Measurements from ENCODE around the gene GGT1. TPM values are rescaled to one million over a fixed set of nuclear protein-coding genes. Genes with fewer than 3 reads are reported as not detected.

GGT1 gene
- total RNA-seq, 1 donor from 2014 or later: 151 TPM

DNA sequence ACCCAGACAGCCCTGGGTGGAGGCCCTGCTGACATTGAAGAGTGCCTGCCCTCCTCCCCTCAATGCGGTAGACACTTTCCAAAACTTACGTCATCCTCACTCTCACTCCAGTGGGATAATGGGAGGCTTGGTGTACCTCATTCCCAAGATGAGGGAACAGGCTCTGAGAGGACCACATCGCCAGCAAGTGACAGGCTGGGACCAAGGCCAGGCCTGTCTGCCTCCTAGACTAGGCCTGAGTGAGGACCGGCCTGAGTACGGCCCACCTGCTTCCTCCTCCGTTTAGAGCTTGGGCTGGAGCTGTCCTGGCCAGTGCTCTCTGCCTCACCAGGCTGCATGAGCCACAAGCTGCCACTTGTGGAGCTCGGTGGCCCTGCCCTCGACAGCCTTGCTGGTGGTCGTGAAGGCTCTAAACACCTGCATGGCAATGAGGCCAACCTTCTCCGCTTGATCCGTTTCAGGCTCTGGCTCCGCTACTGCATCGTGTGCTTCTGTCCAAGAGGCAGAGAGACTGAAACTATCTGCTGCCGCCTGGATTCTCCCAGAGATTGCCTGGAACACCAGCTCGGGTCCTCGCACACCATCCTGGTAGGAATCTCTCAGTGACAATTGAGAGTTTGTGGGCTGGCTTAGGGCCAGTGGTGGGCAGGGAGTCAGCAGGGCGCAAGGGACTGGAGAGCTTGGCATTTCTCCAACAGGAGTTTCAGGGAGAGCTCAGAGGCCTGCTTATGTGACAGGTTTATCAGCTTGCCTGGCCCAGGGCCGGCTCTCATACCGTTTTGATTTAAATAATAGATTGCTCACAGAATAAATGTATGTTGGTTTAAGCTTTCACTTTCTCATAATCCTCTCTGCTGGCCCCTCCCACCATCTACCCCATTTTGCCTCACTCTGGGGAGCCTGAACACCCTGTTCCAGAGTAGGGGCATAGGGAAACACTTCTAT is 19.5 kb upstream of the GGT1 start:
- intact Hi-C loops (cut with micrococcal nuclease): loop anchor here (10.0 kb wide), 1 partner anchor 59 kb away; no protein-coding TSS in a partner anchor

DNA sequence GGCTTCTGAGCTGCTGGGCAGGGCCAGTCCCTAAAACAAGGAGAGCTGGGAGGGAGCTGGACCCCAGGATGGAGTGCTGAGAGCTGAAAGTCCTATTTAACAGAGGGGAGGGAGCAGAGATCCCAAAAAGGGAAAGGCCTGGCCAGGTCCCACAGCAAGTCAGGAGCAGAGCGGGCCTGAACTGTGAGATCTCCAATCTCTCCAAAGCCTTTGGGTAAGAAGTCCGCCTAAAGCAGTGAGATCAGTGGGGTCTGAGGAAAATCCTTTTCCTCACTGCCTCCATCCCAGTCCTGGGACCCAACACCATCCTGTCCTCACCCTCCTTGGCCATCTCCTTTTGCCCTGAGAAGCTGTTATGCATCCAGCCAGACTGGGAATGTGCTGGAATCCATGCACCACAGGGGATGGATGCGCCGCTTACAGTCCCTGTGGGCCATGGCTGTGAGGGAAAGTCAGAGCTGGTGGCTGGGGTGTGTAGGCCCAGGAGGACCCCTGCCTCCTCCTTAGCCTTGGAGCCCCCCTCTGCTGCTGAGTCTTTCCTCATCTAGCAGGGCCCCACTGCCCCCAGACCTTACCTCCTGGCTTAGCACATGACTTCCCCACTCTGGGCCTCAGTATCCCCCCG is 18.7 kb upstream of the GGT1 start:
- intact Hi-C loops (cut with micrococcal nuclease): loop anchor here (10.0 kb wide), 1 partner anchor 59 kb away; no protein-coding TSS in a partner anchor

GRCh38 chr22:24584871-24585411 is 18.1 kb upstream of the GGT1 start:
- intact Hi-C loops (cut with micrococcal nuclease): loop anchor here (10.0 kb wide), 1 partner anchor 60 kb away; no protein-coding TSS in a partner anchor

DNA sequence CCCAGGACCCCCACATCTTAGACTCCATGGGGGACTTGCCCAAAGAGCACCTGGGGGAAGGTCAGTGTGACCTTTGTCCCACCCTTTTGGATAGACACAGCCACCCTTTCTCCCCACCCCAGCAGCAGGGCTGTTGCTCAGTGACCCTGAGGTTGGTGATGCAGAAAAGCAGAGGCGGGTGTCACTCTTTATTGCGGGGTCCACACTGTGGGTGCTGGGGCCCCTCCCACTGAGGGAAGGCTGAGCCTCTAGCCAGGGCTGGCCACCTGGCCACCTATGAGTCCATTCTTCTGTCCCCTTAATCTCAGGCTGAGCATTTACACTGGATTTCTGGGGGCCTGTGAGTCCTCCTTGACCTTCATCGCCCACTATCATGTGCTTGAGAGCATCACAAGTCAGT is 17.5 kb upstream of the GGT1 start:
- intact Hi-C loops (cut with micrococcal nuclease): loop anchor here (10.0 kb wide), 1 partner anchor 61 kb away; no protein-coding TSS in a partner anchor

- intact Hi-C loops (cut with micrococcal nuclease): loop anchor here (10.0 kb wide), 1 partner anchor 61 kb away; no protein-coding TSS in a partner anchor
Measured at GRCh38 chr22:24585927-24586546, 17.0 kb upstream of the GGT1 start.

GRCh38 chr22:24587251-24587650 is 15.7 kb upstream of the GGT1 start:
- intact Hi-C loops (cut with micrococcal nuclease): loop anchor here (10.0 kb wide), 1 partner anchor 62 kb away; no protein-coding TSS in a partner anchor

GRCh38 chr22:24587948-24588347 is 15.0 kb upstream of the GGT1 start:
- intact Hi-C loops (cut with micrococcal nuclease): loop anchor here (10.0 kb wide), 1 partner anchor 63 kb away; no protein-coding TSS in a partner anchor

DNA sequence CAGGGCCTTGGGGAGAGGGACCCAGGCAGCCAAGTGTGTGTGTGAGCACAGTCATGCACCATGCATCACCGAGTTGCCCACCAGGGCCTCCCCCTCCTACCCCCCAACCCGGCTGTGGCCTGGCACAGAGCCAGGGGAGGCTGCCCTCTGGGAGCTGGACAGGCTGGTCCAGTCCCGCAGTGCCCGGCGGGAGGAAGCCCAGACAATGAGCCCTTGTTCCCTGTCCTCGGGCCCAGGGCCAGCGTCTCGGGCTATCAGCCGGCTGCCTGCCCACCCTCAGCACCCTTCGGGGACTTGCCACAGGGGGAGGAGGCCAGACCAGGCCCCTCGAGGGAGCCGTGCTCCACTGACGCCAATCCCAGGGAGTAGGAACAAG is 14.6 kb upstream of the GGT1 start:
- intact Hi-C loops (cut with micrococcal nuclease): loop anchor here (10.0 kb wide), 1 partner anchor 64 kb away; no protein-coding TSS in a partner anchor

DNA sequence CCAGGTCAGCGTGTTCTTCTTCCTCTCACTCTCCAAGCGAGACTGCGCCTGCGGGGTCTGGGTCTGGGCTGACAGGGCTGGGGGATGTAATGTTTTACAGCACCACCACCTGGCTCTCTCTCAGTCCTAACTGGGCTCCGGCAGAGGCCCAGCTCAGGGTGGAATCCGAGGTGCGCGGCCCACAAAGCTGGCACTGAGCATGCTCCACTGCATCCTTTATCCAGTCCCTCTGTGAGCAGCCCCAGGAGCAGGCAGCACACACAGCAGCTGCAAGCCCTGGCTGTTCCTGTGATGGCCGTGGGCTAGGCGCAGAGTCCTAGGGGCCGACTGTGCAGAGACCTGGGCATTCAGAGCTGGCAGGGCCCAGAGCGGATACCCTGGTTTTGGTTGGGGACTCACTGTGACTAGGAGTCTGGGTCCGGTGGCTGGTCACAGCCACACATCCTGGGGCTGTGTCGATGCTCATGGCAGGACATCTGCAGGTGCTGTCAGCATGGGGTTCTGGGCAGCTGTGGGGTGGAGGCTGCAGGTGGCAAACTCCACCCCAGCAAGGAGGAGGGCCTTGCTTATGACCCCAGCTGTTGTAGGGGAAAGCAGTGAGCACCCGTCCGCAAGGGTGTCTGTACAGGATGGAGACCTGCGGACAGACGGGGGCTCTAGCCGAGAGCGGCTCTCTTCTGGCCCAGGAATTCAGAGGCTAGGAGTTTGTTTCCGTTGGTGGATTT is 14.1 kb upstream of the GGT1 start:
- intact Hi-C loops (cut with micrococcal nuclease): loop anchor here (10.0 kb wide), 1 partner anchor 64 kb away; no protein-coding TSS in a partner anchor

DNA sequence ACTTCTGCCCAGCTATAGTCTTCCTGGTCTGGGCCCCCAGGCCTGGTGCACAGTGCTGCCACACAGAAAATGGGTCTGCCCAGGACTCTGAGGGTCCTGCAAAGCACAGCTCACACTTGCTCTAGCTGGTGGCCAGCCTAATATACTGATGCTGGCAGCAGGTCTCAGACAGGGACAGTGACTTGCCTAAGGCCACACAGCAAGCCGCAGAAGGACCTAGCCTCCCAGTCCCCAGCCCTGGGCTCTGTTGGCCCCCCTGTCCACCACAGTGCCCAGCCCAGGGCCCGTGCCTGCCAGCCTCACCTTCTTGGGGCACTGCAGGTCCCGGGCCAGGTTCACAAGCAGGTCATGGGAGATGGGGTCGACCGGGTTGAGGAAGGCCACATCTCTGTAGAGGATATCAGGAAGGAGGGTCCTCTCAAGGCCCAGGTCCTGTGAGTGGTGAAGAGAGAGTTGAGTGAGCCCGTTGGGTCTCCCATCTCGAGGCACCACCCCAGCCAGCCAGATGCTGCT is 13.4 kb upstream of the GGT1 start:
- intact Hi-C loops (cut with micrococcal nuclease): loop anchor here (10.0 kb wide), 1 partner anchor 65 kb away; no protein-coding TSS in a partner anchor

- intact Hi-C loops (cut with micrococcal nuclease): no loop called here
Measured at GRCh38 chr22:24590596-24591173, 12.3 kb upstream of the GGT1 start.

DNA sequence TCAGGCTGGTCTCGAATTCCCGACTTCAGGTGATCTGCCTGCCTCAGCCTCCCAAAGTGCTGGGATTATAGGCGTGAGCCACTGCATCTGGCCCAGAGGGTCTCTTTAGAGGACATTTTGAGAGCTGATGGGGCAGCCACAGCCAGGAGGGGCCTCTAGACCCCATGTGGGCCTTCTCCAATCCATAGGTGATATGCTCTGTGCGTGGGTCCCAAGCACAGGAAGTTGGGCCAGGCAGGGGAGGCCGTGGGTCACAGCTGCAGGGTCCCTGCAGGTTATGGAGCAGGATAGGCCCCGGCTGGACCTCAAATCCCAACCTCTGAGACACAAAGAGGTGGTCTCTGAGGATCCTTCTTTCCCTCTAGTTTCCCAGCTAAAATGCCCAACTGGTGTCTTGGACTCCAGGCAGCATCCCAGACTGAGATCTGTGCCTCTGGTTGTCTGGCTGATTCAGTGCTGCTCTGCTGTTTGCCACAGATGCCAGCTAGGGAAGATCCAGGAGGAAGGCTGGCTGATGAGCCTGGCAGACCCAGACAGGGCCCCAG is 11.6 kb upstream of the GGT1 start:
- intact Hi-C loops (cut with micrococcal nuclease): no loop called here

GRCh38 chr22:24592058-24592850 is 10.7 kb upstream of the GGT1 start:
- intact Hi-C loops (cut with micrococcal nuclease): loop anchor here (2.0 kb wide), 1 partner anchor 37 kb away; the partner anchor contains the start of genes GUCD1 and SNRPD3

DNA sequence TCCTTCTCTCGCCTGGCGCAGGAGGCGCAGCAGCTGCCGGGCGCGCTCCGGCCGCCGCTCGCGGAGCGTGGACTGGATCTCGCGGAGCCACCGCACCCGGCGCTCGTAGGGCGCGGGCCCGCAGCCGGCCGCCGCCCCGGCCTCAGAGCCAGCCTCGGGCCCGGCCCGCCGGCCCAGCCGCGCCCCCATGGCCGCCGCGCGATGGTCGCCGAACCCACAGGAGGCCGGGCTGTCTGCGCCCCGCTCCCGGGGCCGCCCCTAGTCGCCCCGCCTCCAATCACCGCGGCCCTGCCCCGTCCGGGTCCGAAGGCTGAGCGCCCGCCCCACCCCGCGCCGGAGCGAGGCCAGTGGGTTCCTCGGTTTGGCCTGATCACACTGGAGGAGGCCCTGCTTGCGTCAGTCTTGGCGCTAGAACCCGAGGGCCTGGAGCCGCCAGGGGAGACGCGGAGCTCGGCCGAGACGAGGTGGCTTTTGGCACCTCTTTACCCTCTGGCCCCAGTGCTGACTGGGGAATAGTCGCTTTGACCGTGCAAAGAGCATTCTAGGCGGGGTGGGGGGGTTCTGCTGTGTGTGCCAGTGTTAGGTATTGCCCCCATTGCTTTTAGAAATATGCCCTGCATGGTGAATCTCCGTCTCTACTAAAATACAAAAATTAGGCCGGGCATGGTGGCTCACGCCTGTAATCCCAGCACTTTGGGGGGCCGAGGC is 10.0 kb upstream of the GGT1 start, which contains the start of gene LRRC75B:
TSS of gene LRRC75B (minus strand) at position 223 of the 708 bp plus-strand sequence. CDS start at position 189, 34 bp downstream.
- intact Hi-C loops (cut with micrococcal nuclease): loop anchor here (2.0 kb wide), 1 partner anchor 38 kb away; the partner anchor contains the start of genes GUCD1 and SNRPD3

DNA sequence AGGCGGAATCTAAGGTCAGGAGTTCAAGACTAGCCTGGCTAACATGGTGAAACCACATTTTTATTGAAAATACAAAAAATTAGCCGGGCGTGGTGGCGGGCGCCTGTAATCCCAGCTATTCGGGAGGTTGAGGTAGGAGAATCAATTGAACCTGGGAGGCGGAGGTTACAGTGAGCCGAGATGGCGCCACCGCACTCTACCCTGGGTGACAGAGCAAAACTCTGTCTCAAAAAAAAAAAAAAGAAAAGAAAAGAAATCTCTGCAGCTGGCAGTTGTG is 9.5 kb upstream of the GGT1 start:
- intact Hi-C loops (cut with micrococcal nuclease): loop anchor here (2.0 kb wide), 1 partner anchor 39 kb away; the partner anchor contains the start of genes GUCD1 and SNRPD3

- intact Hi-C loops (cut with micrococcal nuclease): loop anchor here (2.0 kb wide), 1 partner anchor 39 kb away; the partner anchor contains the start of genes GUCD1 and SNRPD3
Measured at GRCh38 chr22:24593836-24594568, 9.0 kb upstream of the GGT1 start.

DNA sequence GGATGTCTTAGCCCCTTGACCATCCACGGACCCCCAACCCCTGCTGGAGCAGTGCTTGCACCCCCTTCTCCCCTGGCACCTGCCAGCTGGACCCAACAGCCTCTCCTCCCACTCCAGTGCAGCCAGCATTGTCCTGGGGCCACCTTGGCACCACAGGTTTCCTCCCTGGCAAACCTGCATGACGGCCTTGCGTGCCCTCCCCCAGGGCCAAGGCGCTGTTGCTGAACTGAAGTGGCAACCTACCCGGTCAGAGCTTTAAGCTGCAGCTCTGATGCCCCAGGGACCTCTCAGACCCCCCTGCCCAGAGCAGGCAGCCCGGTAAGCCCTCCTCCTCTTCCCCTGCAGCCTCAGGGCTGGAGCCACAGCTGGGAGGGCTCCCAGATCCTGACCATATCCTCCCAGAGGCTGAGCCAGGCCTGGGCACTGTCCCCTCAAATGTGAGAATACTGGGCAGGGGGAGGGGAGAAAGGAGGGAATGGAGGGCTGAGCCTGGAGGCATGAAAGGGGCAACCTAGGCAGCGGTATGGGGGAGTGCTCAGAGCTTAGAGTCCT is 8.3 kb upstream of the GGT1 start:
- intact Hi-C loops (cut with micrococcal nuclease): no loop called here

Data from T-helper 1 cell treated with Interleukin-12 subunit alpha and Interleukin-12 subunit beta and Interleukin-4 antibody, amounts not matched to agents 30 ng/mL and 1 ng/mL, for 36 hours (primary cell).